Activated CD4-positive, CD25-positive, alpha-beta regulatory T cell treated with anti-CD3 and anti-CD28 coated beads, Interleukin-2, amount 50 U/mL, for 24 hours (primary cell): Measurements from ENCODE around the gene C1QTNF3.
"Not testable (repeated sequence)": the region's sequence is repeated elsewhere in the genome, so short reads cannot be mapped to it uniquely, and the experiment has no call there.

Experiments used
- ATAC-seq, 2 donors: fragments of 150-1000 bp; cut with Tn5 transposase; one replicate each; pipeline ENCODE4 v1.10.0; 2021; ENCODE audit warnings: mild to moderate bottlenecking in 1 of 2, moderate library complexity in 1 of 2

Gene C1QTNF3

DNA sequence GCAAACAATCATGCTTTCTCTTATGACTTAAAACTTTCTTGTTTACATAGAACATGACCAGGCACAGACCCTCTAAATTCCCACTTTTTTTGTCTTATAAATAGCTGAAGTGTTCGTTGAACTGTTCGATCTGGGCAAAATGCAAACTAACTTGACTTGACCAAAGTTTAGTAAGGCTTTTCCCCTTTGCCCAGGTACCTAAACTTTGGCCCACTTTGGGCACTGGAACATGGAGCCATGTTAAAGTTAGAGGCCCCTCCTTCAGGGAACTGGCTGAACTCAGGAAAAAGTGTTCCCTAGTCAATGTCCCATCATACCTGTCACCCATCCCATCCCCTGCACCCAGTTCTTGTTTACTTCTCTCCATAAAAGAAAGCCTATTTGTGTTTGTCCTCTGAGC, 25.8 kb downstream of the C1QTNF3 start:
- no peak for ATAC-seq

- no peak for ATAC-seq
Measured at GRCh38 chr5:34016750-34017149, 26.3 kb downstream of the C1QTNF3 start.

GRCh38 chr5:34016222-34016621, 26.8 kb downstream of the C1QTNF3 start:
- ATAC-seq: no peak

DNA sequence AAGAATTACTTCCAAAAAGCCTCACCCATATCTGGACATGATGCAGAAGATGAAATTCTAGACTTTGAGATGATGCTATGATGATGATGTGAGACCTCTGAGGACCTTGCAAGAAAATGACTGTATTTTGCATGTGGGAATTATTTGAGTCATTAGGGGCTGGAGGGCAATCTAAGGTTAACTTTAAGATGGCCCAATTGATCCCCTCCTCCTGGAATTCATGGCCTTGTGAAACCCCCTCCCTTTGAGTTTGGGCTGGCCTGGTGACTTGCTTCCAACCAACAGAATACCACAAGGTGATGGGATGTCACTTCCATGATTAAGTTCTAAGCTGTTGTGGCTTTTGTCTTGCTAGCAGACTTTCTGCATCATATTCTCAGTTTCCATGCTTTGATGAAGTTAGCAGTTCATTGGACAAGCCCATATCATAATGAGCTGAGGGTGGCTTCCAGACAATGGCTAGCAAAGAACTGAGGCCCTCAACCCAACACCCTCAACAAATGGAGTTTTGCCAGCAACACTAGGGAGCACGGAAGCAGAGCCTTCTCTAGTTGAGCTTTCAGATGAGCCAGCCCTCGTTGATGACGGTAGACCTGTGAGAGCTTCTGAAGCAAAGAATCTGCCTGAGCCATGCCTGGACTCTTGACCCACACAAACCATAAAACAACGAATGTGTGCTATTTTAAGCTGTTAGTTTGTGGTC, 27.7 kb downstream of the C1QTNF3 start:
- peak; percentile 9 to 33 for ATAC-seq

DNA sequence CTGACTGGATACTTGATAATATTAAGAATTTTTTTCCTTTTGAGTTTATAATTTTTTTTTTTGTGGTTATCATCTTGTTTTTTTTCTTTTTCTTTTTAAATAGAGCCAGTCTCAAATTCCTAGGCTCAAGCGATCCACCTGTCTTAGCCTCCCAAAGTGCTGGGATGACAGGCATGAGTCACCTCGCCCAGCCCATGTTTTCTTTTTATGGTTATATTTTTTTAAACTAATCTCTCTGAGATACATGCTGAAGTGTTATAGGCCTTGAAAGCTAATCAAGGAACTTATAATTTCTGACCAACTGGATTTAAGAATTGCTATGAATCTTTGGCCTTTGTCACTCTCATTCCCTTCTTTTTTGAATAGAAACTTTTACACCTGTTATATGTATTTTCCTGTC, 28.4 kb downstream of the C1QTNF3 start:
- ATAC-seq: no peak

DNA sequence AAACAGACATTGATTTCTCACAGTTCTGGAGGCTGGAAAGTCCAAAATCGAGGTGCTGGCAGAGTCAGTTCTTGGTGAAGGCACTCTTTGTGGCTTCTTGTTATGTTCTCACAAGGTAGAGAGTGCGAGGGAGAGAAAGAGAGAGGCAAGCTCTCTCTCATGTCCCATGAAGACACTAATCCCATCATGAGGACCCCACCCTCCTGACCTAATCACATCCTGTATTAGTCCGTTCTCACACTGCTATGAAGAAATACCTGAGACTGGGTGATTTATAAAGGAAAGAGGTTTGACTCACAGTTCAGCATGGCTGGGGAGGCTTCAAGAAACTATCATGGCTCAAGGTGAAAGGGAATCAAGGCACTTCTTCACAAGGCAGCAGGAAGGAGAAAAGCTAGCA, 29.5 kb downstream of the C1QTNF3 start:
- ATAC-seq: no peak

DNA sequence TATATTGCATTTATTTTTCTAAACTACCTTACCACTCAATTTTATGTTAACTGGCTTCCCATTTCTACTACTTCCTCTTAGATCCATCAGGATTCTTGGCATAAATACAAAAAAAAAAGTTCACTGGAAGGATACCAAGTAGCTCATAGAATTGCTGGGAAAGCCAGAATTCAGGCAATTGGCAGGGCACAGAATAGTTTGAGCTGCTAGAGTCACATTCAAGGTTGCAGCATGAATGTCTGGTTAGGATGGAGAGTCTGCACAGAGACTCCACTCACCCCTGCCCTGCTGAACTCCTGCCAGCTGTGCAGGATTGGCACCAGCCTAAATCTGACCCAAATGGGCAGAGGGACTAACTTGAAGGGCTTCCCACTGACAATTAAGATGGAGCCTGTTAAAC, 30.2 kb downstream of the C1QTNF3 start:
- no peak for ATAC-seq

DNA sequence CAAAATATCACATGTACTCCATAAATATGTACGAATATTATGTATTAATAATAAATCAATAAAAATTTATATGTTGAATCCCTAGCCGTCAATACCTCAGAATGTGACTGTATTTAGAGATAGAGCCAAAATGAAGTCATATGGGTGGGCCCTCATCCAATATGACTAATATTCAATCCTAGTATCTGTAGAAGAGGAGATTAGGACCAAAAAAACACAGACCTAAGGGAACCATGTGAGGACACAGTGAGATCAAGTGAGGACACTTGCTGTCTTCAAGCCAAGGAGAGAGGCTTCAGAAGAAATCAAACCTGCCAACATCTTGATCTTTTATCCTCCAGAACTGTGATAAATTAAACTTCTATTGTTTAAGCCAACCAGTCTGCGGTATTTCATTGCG, 31.5 kb downstream of the C1QTNF3 start:
- ATAC-seq: no peak

- not testable (repeated sequence) for ATAC-seq
Measured at GRCh38 chr5:34010146-34010545, 32.9 kb downstream of the C1QTNF3 start.

GRCh38 chr5:34009610-34010009, 33.4 kb downstream of the C1QTNF3 start:
- no peak for ATAC-seq

DNA sequence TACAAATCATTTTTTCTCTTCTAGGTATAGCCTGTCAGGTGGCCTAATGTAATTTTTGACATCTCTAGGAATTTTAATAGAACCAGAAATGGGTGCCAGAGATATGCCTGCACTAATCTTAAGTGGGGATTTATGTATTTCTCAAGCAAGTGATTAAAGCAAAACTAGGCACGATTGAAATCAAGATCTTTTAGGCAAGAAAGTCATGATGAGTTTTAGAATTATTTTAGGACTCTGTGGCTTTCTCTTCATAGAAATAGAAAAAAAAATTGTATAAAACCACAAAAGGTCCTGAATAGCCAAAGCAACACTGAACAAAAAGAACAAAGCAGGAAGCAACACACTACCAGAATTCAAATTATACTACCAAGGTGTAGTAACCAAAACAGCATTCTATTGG, 34.2 kb downstream of the C1QTNF3 start:
- no peak for ATAC-seq

GRCh38 chr5:34007621-34008600, 35.1 kb downstream of the C1QTNF3 start, which contains the start of gene AMACR:
Gene AMACR (minus strand): TSS chr5:34008050. CDS start chr5:34008019, 31 bp downstream.
- ATAC-seq: peak; percentile 84 to 90

DNA sequence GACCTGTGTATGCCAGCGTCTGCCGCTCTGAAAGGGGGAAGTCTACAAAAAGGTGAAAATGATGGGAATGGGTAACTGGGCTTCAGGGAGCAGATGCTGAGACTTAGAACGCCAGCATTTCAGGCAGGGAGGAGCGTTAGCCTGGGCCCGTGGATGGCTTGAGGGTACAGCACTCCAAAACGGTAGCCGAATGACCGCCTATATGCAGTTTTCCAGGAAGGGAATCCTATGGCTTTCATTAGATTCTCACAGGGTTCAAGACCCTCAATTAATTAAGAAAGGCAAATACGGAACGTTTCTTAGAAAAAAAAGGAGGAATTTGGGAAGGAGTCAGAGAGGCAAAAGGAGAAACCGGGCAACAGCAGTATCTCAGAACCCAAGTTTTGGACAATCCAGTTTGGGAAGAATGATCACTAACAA, 35.8 kb downstream of the C1QTNF3 start:
- ATAC-seq: no peak

GRCh38 chr5:34005681-34006080, 37.3 kb downstream of the C1QTNF3 start:
- ATAC-seq: no peak

DNA sequence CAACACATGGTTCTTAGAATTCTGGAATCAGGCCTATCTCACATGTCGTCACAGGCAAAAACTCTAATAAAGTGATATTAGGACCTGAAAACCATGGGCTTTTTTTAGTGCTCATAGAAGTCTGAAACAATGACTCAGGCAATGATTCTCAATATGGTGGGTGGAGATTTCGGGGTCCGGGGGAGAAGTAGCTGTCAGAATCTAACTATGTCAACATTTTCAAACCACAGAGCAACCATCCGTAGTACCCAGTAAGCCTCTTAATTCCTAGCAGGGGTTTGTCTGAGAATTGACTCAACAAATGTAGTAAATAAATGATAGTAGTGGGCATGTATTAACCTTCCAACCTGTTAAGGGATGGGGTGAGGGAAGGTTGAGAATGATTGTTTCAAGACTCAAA, 37.8 kb downstream of the C1QTNF3 start:
- no peak for ATAC-seq

- ATAC-seq: no peak
Measured at GRCh38 chr5:34003941-34004340, 39.1 kb downstream of the C1QTNF3 start.

DNA sequence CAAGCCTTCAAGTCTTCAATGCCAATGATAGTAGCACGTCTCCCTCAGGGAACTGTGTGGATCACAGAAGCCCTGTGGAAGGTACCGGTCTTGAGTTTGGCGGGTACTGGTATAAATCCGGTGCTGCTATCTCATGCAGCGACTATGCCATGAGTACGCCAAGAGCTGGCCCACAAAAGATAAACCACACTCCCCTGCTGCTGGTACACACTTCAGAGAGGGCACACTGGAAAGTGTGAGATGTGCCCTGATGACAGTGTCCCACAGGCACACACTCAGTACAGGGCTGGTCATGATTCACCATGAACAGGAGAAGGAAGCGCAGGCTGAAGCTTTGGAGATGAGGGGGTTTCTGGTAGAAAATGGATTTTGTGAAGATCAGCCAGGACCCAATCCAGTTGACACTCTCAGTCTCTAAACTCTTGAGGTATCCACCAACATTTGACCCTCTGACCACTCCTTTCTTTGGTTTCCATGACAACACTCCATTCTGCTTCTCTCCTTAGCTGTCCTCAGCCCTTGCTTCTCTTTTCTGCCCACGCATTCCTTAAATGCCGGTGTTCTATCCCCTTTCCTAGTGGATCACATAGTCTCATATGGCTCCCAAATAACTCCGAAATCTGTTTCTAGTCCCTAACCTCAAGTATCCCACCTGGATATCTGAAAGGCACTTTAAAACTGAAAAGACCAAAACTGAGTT, 40.2 kb downstream of the C1QTNF3 start:
- ATAC-seq: no peak

DNA sequence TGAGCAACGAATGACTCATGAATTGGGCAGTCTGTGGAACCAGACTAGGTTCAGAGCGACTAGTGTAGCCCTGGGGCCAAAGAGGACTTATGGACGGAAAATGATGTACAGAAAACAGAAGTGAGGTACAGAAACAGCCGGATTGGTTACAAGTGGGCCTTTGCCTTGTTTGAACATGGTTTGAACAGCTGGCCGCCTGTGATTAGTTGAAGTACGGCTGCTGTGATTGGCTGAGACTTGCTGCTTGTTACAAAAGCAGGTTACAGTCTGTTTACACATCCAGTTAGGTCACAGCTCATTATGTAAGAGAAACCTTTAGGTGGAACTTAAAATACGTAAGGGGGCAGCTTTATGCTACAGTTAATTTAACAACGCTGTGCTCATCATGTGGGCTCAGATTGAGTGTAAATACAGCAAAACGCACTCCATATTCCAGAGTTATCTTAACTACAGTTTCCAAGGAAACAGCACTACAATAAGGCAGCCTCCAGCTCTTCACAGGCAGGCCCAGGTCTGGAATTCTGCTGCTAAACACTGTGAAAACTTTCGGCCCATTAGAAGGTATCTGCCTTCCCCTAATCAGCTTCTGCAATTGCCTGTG, 41.7 kb downstream of the C1QTNF3 start:
- ATAC-seq: no peak

- ATAC-seq: no peak
Measured at GRCh38 chr5:33999978-34000377, 43.0 kb downstream of the C1QTNF3 start.

DNA sequence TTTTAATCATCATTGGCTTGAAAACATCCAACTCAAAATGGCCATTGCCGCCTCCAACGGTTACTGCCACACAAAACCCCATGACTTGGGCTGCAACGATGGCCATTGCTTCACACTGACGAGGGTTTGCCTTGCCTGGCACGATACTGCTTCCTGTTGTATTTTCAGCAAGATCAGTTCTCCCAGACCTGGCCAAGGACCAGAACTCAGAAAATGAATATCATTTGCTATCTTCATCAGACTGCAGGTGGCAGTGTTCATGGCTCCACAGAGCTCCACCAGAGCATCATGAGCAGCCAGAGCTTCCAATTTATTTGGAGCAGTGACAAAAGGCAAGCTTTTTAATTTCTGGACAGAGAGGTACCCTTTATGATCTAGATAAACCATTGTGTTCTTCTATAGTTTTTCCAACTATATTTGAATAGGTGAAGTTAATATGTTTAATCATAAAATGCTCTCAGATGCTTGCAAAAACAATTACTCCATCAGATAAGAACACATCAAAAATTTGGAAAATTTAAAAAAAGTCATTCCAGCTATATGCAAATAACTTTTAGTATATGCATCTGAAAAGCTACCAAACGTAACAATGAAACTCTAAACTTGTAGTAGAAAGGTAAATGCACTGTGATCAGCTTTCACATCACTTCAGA, 45.6 kb downstream of the C1QTNF3 start:
- peak in 1 of 2 donors; percentile 20 for ATAC-seq

- no peak for ATAC-seq
Measured at GRCh38 chr5:33995865-33996264, 47.1 kb downstream of the C1QTNF3 start.

GRCh38 chr5:33994845-33995244, 48.2 kb downstream of the C1QTNF3 start:
- no peak for ATAC-seq
